Neural cell (in vitro differentiated cells): ENCODE results near the gene PROSER2. TPM values are rescaled to one million over a fixed set of nuclear protein-coding genes. Genes with fewer than 3 reads are reported as not detected.

Source experiments
- H2AFZ ChIP-seq: fragments of 200-600, 300-800 bp; sonication (generic), shearing (Covaris generic); 2 replicates; pipeline ENCODE4 v1.6.0; 2014; ENCODE audit warnings: low read depth, mild to moderate bottlenecking, antibody characterized with exemption, low read length, moderate library complexity
- H3F3A ChIP-seq: fragments of 200-600 bp; shearing (Covaris generic); 2 replicates; pipeline ENCODE4 v1.6.1; 2016; ENCODE audit warnings: mild to moderate bottlenecking, moderate library complexity, mixed read lengths, antibody characterized with exemption, low read length; ENCODE audit not compliant: insufficient read depth, poor library complexity, severe bottlenecking
- H3K27ac ChIP-seq: fragments of 200-600, 300-800 bp; sonication (generic), shearing (Covaris generic); 2 replicates; pipeline ENCODE4 v1.5.1; 2014; ENCODE audit warnings: mild to moderate bottlenecking, low read length, moderate library complexity
- H3K27me3 ChIP-seq: fragments of 300-800, 200-600 bp; sonication (generic), shearing (Covaris generic); 2 replicates; pipeline ENCODE4 v1.6.0; 2014; ENCODE audit warnings: mild to moderate bottlenecking, low read depth, low read length, moderate library complexity; ENCODE audit not compliant: insufficient read depth
- H3K36me3 ChIP-seq: fragments of 300-800, 200-600 bp; sonication (generic), shearing (Covaris generic); 2 replicates; pipeline ENCODE4 v1.5.1; 2014; ENCODE audit warnings: mild to moderate bottlenecking, antibody characterized with exemption, low read length, moderate library complexity; ENCODE audit not compliant: insufficient read depth
- H3K4me2 ChIP-seq: fragments of 300-800, 200-600 bp; sonication (generic), shearing (Covaris generic); 2 replicates; pipeline ENCODE4 v1.6.0; 2014; ENCODE audit warnings: mild to moderate bottlenecking, low read length
- H3K4me3 ChIP-seq: fragments of 300-800, 200-600 bp; sonication (generic), shearing (Covaris generic); 2 replicates; pipeline ENCODE4 v1.5.1; 2014; ENCODE audit warnings: mild to moderate bottlenecking, low read length, moderate library complexity
- H3K79me2 ChIP-seq: fragments of 200-600 bp; shearing (Covaris generic); replicated peaks from 2 replicates; pipeline ENCODE4 v1.6.0; 2014; ENCODE audit warnings: mild to moderate bottlenecking, low read length, moderate library complexity; ENCODE audit not compliant: insufficient read depth
- H3K9ac ChIP-seq: fragments of 300-800, 200-600 bp; sonication (generic), shearing (Covaris generic); 2 replicates; pipeline ENCODE4 v1.6.1; 2016; ENCODE audit warnings: mild to moderate bottlenecking, low read length, mixed read lengths
- H3K9me2 ChIP-seq: fragments of 200-600 bp; shearing (Covaris generic); 2 replicates; pipeline ENCODE4 v1.6.1; 2016; ENCODE audit warnings: mild to moderate bottlenecking, low read length, mixed read lengths; ENCODE audit not compliant: insufficient read depth
- H3K9me3 ChIP-seq: fragments of 200-600, 300-800 bp; sonication (generic), shearing (Covaris generic); 2 replicates; pipeline ENCODE4 v1.6.1; 2016; ENCODE audit warnings: mild to moderate bottlenecking, mixed run types, low read length, moderate library complexity, mixed read lengths
- H4K20me1 ChIP-seq: fragments of 200-600 bp; shearing (Covaris generic); 2 replicates; pipeline ENCODE4 v1.6.1; 2016; ENCODE audit warnings: mild to moderate bottlenecking, mixed run types; ENCODE audit not compliant: insufficient read depth
- CTCF ChIP-seq: fragments of 450-650 bp; IDR thresholded peaks from 2 replicates; pipeline ENCODE4 v1.5.1; 2014; ENCODE audit warnings: antibody characterized with exemption, mild to moderate bottlenecking, moderate library complexity; ENCODE audit not compliant: poor library complexity, severe bottlenecking
- EP300 ChIP-seq: fragments of 450-650 bp; conservative IDR thresholded peaks from 2 replicates; pipeline ENCODE4 v1.6.1; 2014; ENCODE audit warnings: antibody characterized with exemption, mild to moderate bottlenecking, moderate library complexity; ENCODE audit not compliant: poor library complexity, severe bottlenecking
- EZH2 ChIP-seq: fragments of 200-600, 300-800 bp; shearing (Covaris generic), sonication (generic); IDR thresholded peaks from 2 replicates; pipeline ENCODE4 v1.6.1; 2014; ENCODE audit warnings: antibody characterized with exemption, low read length, borderline replicate concordance, mild to moderate bottlenecking; ENCODE audit not compliant: insufficient read depth, poor library complexity, severe bottlenecking
- MXI1 ChIP-seq: fragments of 450-650 bp; conservative IDR thresholded peaks from 2 replicates; pipeline ENCODE4 v1.6.1; 2014; ENCODE audit warnings: antibody characterized with exemption, mild to moderate bottlenecking; ENCODE audit not compliant: poor library complexity, severe bottlenecking
- POLR2AphosphoS5 ChIP-seq: IDR thresholded peaks from 2 replicates; pipeline ENCODE4 v1.6.1; 2012
- RAD21 ChIP-seq: fragments of 450-650 bp; conservative IDR thresholded peaks from 2 replicates; pipeline ENCODE4 v1.6.1; 2014; ENCODE audit warnings: antibody characterized with exemption, mild to moderate bottlenecking, moderate library complexity
- REST ChIP-seq: IDR thresholded peaks from 2 replicates; pipeline ENCODE4 v1.6.1; 2012; ENCODE audit warnings: borderline replicate concordance
- SMC3 ChIP-seq: fragments of 450-650 bp; conservative IDR thresholded peaks from 2 replicates; pipeline ENCODE4 v1.6.1; 2014; ENCODE audit warnings: antibody characterized with exemption, mild to moderate bottlenecking, moderate library complexity; ENCODE audit not compliant: poor library complexity
- TAF1 ChIP-seq: IDR thresholded peaks from 2 replicates; pipeline ENCODE4 v1.6.1; 2012; ENCODE audit warnings: low read depth
- polyA plus RNA-seq: library from polyadenylated mRNA; depleted of rRNA; stranded (reverse); fragments of >200 nt; gene quantifications from 2 replicates; pipeline ENCODE4 v1.2.3, GENCODE V29; 2014

The PROSER2 gene
- polyA plus RNA-seq, 1 donor from 2014 or later = 1.1 TPM

GRCh38 chr10:11810313-11810766 is 12.8 kb upstream of the PROSER2 start:
- no peak overlapping the region for H3K4me2 ChIP-seq
- TF ChIP-seq REST = no peak
- no peak for TF ChIP-seq MXI1
- no peak for TF ChIP-seq RAD21
- no peak for TF ChIP-seq EZH2
- no peak for TF ChIP-seq CTCF
- no peak for TF ChIP-seq EP300
- no peak for TF ChIP-seq TAF1
- TF ChIP-seq POLR2AphosphoS5 = no peak
- no peak for TF ChIP-seq SMC3
- no peaks in the 10 kb centered on the region for H3K27me3 ChIP-seq
- H3K4me3 ChIP-seq = no peak overlapping the region
- H3K27ac ChIP-seq = no peak overlapping the region
- H3K79me2 ChIP-seq = no peaks in the 10 kb centered on the region
- H3F3A ChIP-seq = no peaks in the 10 kb centered on the region
- no peaks in the 10 kb centered on the region for H3K9me3 ChIP-seq
- no peaks in the 10 kb centered on the region for H4K20me1 ChIP-seq
- no peaks in the 10 kb centered on the region for H3K9me2 ChIP-seq
- H2AFZ ChIP-seq = no peak overlapping the region
- H3K36me3 ChIP-seq = no peaks in the 10 kb centered on the region
- H3K9ac ChIP-seq = no peak overlapping the region

GRCh38 chr10:11810973-11811372 is 12.2 kb upstream of the PROSER2 start:
- no peaks in the 10 kb centered on the region for H3K79me2 ChIP-seq
- no peak overlapping the region for H3K4me3 ChIP-seq
- no peaks in the 10 kb centered on the region for H4K20me1 ChIP-seq
- no peaks in the 10 kb centered on the region for H3K36me3 ChIP-seq
- no peaks in the 10 kb centered on the region for H3K27me3 ChIP-seq
- no peaks in the 10 kb centered on the region for H3K9me3 ChIP-seq
- no peak overlapping the region for H3K9ac ChIP-seq
- H3F3A ChIP-seq = no peaks in the 10 kb centered on the region
- no peak overlapping the region for H2AFZ ChIP-seq
- H3K27ac ChIP-seq = no peak overlapping the region
- no peak overlapping the region for H3K4me2 ChIP-seq
- no peaks in the 10 kb centered on the region for H3K9me2 ChIP-seq
- no peak for TF ChIP-seq POLR2AphosphoS5
- no peak for TF ChIP-seq SMC3
- TF ChIP-seq MXI1 = no peak
- no peak for TF ChIP-seq TAF1
- no peak for TF ChIP-seq RAD21
- no peak for TF ChIP-seq EP300
- no peak for TF ChIP-seq EZH2
- no peak for TF ChIP-seq REST
- no peak for TF ChIP-seq CTCF
